SK-N-SH treated with all-trans-retinoic acid at 6 μM for 48 hours (cell line): ENCODE data around the gene LY6G5C.

Source experiments
- ATAC-seq: fragments of 200-7000 bp; cut with Tn5 transposase; 3 replicates; pipeline ENCODE4 v1.9.1; 2020; ENCODE audit warnings: mild to moderate bottlenecking, moderate library complexity
- ARNTL ChIP-seq: fragments of 450-650 bp; formaldehyde crosslinking; IDR thresholded peaks from 2 replicates; pipeline ENCODE4 v1.5.0; 2020; ENCODE audit warnings: low read depth, mild to moderate bottlenecking, moderate library complexity, borderline replicate concordance
- BACH2 ChIP-seq: fragments of 250-450 bp; sonication (Bioruptor Pico); IDR thresholded peaks from 2 replicates; pipeline ENCODE4 v1.9.0; 2021; ENCODE audit warnings: mild to moderate bottlenecking, borderline replicate concordance
- CSDC2 ChIP-seq: fragments of 250-450 bp; sonication (Bioruptor Pico); IDR thresholded peaks from 2 replicates; pipeline ENCODE4 v1.5.0; 2020; ENCODE audit warnings: mild to moderate bottlenecking, moderate library complexity
- GLIS3 ChIP-seq: fragments of 250-450 bp; sonication (Bioruptor Pico); IDR thresholded peaks from 2 replicates; pipeline ENCODE4 v1.5.0; 2020; ENCODE audit warnings: mild to moderate bottlenecking, moderate library complexity
- OSR1 ChIP-seq: fragments of 250-450 bp; sonication (Bioruptor Pico); IDR thresholded peaks from 2 replicates; pipeline ENCODE4 v1.8.0; 2022; ENCODE audit warnings: moderate library complexity, mild to moderate bottlenecking, inconsistent platforms
- PATZ1 ChIP-seq: fragments of 250-450 bp; sonication (Bioruptor Pico); IDR thresholded peaks from 2 replicates; pipeline ENCODE4 v1.8.0; 2020; ENCODE audit warnings: mild to moderate bottlenecking, moderate library complexity, borderline replicate concordance
- PPARA ChIP-seq: fragments of 250-450 bp; sonication (Bioruptor Pico); IDR thresholded peaks from 2 replicates; pipeline ENCODE4 v1.5.0; 2020; ENCODE audit warnings: mild to moderate bottlenecking, borderline replicate concordance
- RARB ChIP-seq: fragments of 250-450 bp; sonication (Bioruptor Pico); IDR thresholded peaks from 2 replicates; pipeline ENCODE4 v1.8.0; 2021; ENCODE audit warnings: mild to moderate bottlenecking, moderate library complexity
- SNAI2 ChIP-seq: fragments of 250-450 bp; sonication (Bioruptor Pico); IDR thresholded peaks from 2 replicates; pipeline ENCODE4 v1.5.0; 2020; ENCODE audit warnings: mild to moderate bottlenecking, moderate library complexity
- TCF4 ChIP-seq: fragments of 250-450 bp; sonication (Bioruptor Pico); IDR thresholded peaks from 2 replicates; pipeline ENCODE4 v1.8.0; 2021; ENCODE audit warnings: mild to moderate bottlenecking, moderate library complexity, borderline replicate concordance
- TOX ChIP-seq: fragments of 250-450 bp; sonication (Bioruptor Pico); IDR thresholded peaks from 2 replicates; pipeline ENCODE4 v1.8.0; 2021; ENCODE audit warnings: mild to moderate bottlenecking, moderate library complexity, borderline replicate concordance
- ZC3H10 ChIP-seq: fragments of 250-450 bp; sonication (Bioruptor Pico); IDR thresholded peaks from 2 replicates; pipeline ENCODE4 v1.5.1; 2021; ENCODE audit warnings: mild to moderate bottlenecking, moderate library complexity
- ZFP3 ChIP-seq: fragments of 250-450 bp; sonication (Bioruptor Pico); IDR thresholded peaks from 2 replicates; pipeline ENCODE4 v1.5.0; 2020; ENCODE audit warnings: mild to moderate bottlenecking, moderate library complexity
- ZFP30 ChIP-seq: fragments of 450-650 bp; formaldehyde crosslinking; IDR thresholded peaks from 2 replicates; pipeline ENCODE4 v1.5.0; 2022; ENCODE audit warnings: mild to moderate bottlenecking, moderate library complexity
- ZNF565 ChIP-seq: fragments of 450-650 bp; formaldehyde crosslinking; conservative IDR thresholded peaks from 2 replicates; pipeline ENCODE4 v1.5.0; 2020; ENCODE audit warnings: low read depth, mild to moderate bottlenecking, moderate library complexity
- ZNF70 ChIP-seq: fragments of 450-650 bp; formaldehyde crosslinking; IDR thresholded peaks from 2 replicates; pipeline ENCODE4 v1.5.0; 2020; ENCODE audit warnings: mild to moderate bottlenecking, moderate library complexity
- ZNF8 ChIP-seq: fragments of 450-650 bp; formaldehyde crosslinking; IDR thresholded peaks from 2 replicates; pipeline ENCODE4 v1.5.0; 2020; ENCODE audit warnings: mild to moderate bottlenecking, moderate library complexity
- TF ChIP-seq, protein P1 (sequence below): fragments of 250-450 bp; sonication (Bioruptor Pico); IDR thresholded peaks from 2 replicates; pipeline ENCODE4 v1.8.0; 2021; ENCODE audit warnings: low read depth, mild to moderate bottlenecking, moderate library complexity, borderline replicate concordance
- TF ChIP-seq, protein P2 (sequence below): fragments of 250-450 bp; sonication (Bioruptor Pico); IDR thresholded peaks from 2 replicates; pipeline ENCODE4 v1.5.1; 2021; ENCODE audit warnings: mild to moderate bottlenecking, moderate library complexity
- TF ChIP-seq, protein P3 (sequence below): fragments of 250-450 bp; sonication (Bioruptor Pico); IDR thresholded peaks from 2 replicates; pipeline ENCODE4 v1.5.0; 2020; ENCODE audit warnings: mild to moderate bottlenecking, moderate library complexity

LY6G5C gene

DNA sequence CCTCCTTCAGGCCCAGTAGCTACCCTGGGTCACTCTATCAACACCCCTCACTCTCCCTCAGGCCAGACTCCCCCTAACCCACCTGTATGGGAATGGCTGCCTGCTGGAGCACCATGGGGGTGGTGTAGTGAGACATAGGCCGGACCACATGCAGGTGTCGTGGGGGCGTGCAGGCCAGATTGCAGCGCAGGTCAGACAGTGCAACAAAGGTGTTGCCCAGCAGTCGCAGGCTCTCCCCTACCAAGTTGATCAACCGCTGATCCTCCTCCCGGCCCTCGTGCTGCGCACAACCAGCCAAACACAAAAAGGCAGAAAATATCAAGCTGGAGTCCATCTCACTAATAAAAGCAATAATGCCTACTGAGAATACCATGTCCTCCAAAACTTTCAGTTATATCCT lies 35.5 kb downstream of the LY6G5C start:
- ATAC-seq = no peak
- TF ChIP-seq GLIS3 (CRISPR knock-in tag) (no peak), SNAI2 (CRISPR knock-in tag) (no peak)
- TF ChIP-seq, protein P1, sequence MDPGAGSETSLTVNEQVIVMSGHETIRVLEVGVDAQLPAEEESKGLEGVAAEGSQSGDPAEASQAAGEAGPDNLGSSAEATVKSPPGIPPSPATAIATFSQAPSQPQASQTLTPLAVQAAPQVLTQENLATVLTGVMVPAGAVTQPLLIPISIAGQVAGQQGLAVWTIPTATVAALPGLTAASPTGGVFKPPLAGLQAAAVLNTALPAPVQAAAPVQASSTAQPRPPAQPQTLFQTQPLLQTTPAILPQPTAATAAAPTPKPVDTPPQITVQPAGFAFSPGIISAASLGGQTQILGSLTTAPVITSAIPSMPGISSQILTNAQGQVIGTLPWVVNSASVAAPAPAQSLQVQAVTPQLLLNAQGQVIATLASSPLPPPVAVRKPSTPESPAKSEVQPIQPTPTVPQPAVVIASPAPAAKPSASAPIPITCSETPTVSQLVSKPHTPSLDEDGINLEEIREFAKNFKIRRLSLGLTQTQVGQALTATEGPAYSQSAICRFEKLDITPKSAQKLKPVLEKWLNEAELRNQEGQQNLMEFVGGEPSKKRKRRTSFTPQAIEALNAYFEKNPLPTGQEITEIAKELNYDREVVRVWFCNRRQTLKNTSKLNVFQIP (CRISPR knock-in tag) = no peak
- TF ChIP-seq, protein P2, sequence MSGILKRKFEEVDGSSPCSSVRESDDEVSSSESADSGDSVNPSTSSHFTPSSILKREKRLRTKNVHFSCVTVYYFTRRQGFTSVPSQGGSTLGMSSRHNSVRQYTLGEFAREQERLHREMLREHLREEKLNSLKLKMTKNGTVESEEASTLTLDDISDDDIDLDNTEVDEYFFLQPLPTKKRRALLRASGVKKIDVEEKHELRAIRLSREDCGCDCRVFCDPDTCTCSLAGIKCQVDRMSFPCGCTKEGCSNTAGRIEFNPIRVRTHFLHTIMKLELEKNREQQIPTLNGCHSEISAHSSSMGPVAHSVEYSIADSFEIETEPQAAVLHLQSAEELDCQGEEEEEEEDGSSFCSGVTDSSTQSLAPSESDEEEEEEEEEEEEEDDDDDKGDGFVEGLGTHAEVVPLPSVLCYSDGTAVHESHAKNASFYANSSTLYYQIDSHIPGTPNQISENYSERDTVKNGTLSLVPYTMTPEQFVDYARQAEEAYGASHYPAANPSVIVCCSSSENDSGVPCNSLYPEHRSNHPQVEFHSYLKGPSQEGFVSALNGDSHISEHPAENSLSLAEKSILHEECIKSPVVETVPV (CRISPR knock-in tag) = no peak

GRCh38 chr6:31643818-31644454 lies 36.9 kb downstream of the LY6G5C start:
- TF ChIP-seq, protein P1 (CRISPR knock-in tag) = no peak
- no peak for TF ChIP-seq ARNTL (CRISPR knock-in tag)
- TF ChIP-seq ZFP3 = no peak
- TF ChIP-seq CSDC2 = no peak
- no peak for TF ChIP-seq PATZ1 (CRISPR knock-in tag)
- no peak for TF ChIP-seq RARB
- TF ChIP-seq BACH2 = no peak
- no peak for TF ChIP-seq SNAI2 (CRISPR knock-in tag)
- TF ChIP-seq, protein P3, sequence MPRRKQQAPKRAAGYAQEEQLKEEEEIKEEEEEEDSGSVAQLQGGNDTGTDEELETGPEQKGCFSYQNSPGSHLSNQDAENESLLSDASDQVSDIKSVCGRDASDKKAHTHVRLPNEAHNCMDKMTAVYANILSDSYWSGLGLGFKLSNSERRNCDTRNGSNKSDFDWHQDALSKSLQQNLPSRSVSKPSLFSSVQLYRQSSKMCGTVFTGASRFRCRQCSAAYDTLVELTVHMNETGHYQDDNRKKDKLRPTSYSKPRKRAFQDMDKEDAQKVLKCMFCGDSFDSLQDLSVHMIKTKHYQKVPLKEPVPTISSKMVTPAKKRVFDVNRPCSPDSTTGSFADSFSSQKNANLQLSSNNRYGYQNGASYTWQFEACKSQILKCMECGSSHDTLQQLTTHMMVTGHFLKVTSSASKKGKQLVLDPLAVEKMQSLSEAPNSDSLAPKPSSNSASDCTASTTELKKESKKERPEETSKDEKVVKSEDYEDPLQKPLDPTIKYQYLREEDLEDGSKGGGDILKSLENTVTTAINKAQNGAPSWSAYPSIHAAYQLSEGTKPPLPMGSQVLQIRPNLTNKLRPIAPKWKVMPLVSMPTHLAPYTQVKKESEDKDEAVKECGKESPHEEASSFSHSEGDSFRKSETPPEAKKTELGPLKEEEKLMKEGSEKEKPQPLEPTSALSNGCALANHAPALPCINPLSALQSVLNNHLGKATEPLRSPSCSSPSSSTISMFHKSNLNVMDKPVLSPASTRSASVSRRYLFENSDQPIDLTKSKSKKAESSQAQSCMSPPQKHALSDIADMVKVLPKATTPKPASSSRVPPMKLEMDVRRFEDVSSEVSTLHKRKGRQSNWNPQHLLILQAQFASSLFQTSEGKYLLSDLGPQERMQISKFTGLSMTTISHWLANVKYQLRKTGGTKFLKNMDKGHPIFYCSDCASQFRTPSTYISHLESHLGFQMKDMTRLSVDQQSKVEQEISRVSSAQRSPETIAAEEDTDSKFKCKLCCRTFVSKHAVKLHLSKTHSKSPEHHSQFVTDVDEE (CRISPR knock-in tag) = no peak
- no peak for TF ChIP-seq TOX (CRISPR knock-in tag)
- TF ChIP-seq ZFP30 (CRISPR knock-in tag) = no peak
- TF ChIP-seq TCF4 (CRISPR knock-in tag) = no peak
- TF ChIP-seq OSR1 (CRISPR knock-in tag) = no peak
- TF ChIP-seq ZNF8 (CRISPR knock-in tag) = no peak
- TF ChIP-seq PPARA (CRISPR knock-in tag) = no peak
- no peak for TF ChIP-seq ZNF565 (CRISPR knock-in tag)
- ATAC-seq = no peak

- no peak for TF ChIP-seq ZFP3
- TF ChIP-seq, protein P2 (CRISPR knock-in tag) = no peak
- TF ChIP-seq ZC3H10 (CRISPR knock-in tag) = no peak
- TF ChIP-seq ZNF70 = no peak
- TF ChIP-seq ZFP30 (CRISPR knock-in tag) = no peak
- no peak for TF ChIP-seq TCF4 (CRISPR knock-in tag)
- TF ChIP-seq, protein P3 (CRISPR knock-in tag) = no peak
- no peak for TF ChIP-seq ZNF8 (CRISPR knock-in tag)
- no peak for TF ChIP-seq GLIS3 (CRISPR knock-in tag)
- no peak for ATAC-seq
Measured at GRCh38 chr6:31642798-31643570, 37.9 kb downstream of the LY6G5C start.
